SU-DHL-6 (cell line): ENCODE measurements around the gene VPS51.

Source experiments
- H2AFZ ChIP-seq: fragments of 200-600 bp; sonication (generic); 2 replicates; pipeline ENCODE4 v1.6.1; 2014; ENCODE audit warnings: low read depth, mild to moderate bottlenecking, moderate library complexity, mixed read lengths, antibody characterized with exemption, low read length; ENCODE audit not compliant: severe bottlenecking
- H3F3A ChIP-seq: fragments of 200-600 bp; shearing (Covaris generic); 2 replicates; pipeline ENCODE4 v1.6.0; 2016; ENCODE audit warnings: antibody characterized with exemption, mild to moderate bottlenecking; ENCODE audit not compliant: insufficient read depth
- H3K27ac ChIP-seq: fragments of 200-600 bp; sonication (generic); 2 replicates; pipeline ENCODE4 v1.5.1; 2016; ENCODE audit warnings: low read depth, mild to moderate bottlenecking, low read length, moderate library complexity, mixed read lengths
- H3K27me3 ChIP-seq: fragments of 200-600 bp; sonication (generic), shearing (Covaris generic); 2 replicates; pipeline ENCODE4 v1.6.0; 2014; ENCODE audit warnings: mild to moderate bottlenecking, low read length
- H3K36me3 ChIP-seq: fragments of 200-600 bp; sonication (generic); 2 replicates; pipeline ENCODE4 v1.6.1; 2014; ENCODE audit warnings: mild to moderate bottlenecking, low read length, mixed read lengths
- H3K4me2 ChIP-seq: fragments of 300-600, 200-600 bp; shearing (Covaris generic), sonication (generic); 2 replicates; pipeline ENCODE4 v1.6.0; 2014; ENCODE audit warnings: low read length, low read depth, mild to moderate bottlenecking; ENCODE audit not compliant: poor library complexity, severe bottlenecking
- H3K4me3 ChIP-seq: fragments of 200-600 bp; sonication (generic); 2 replicates; pipeline ENCODE4 v1.5.1; 2014; ENCODE audit warnings: antibody characterized with exemption, low read length, mild to moderate bottlenecking, mixed read lengths; ENCODE audit not compliant: insufficient read depth, poor library complexity, severe bottlenecking
- H3K79me2 ChIP-seq: fragments of 200-600 bp; sonication (generic); 2 replicates; pipeline ENCODE4 v1.6.1; 2014; ENCODE audit warnings: mild to moderate bottlenecking, low read length, moderate library complexity; ENCODE audit not compliant: insufficient read depth
- H3K9ac ChIP-seq: fragments of 200-600 bp; sonication (generic); 2 replicates; pipeline ENCODE4 v1.7.0; 2014; ENCODE audit warnings: mild to moderate bottlenecking, low read length
- H3K9me2 ChIP-seq: fragments of 200-600 bp; sonication (generic); replicated peaks from 2 replicates; pipeline ENCODE4 v1.6.1; 2014; ENCODE audit warnings: low read length; ENCODE audit not compliant: insufficient read depth
- H3K9me3 ChIP-seq: fragments of 200-600 bp; sonication (generic); 2 replicates; pipeline ENCODE4 v1.6.1; 2014; ENCODE audit warnings: low read length, mixed read lengths; ENCODE audit not compliant: insufficient read depth
- H4K20me1 ChIP-seq: fragments of 200-600 bp; sonication (generic); 2 replicates; pipeline ENCODE4 v1.6.1; 2014; ENCODE audit warnings: low read depth, mild to moderate bottlenecking, antibody characterized with exemption, low read length, moderate library complexity, mixed read lengths
- CTCF ChIP-seq: fragments of 200-600 bp; sonication (generic); IDR thresholded peaks from one replicate; pipeline ENCODE4 v1.5.1; 2017; ENCODE audit warnings: antibody characterized with exemption, mild to moderate bottlenecking, low read length, moderate library complexity; ENCODE audit not compliant: insufficient read depth, poor library complexity, severe bottlenecking
- EZH2phosphoT487 ChIP-seq: fragments of 200-600 bp; sonication (generic), shearing (Covaris generic); conservative IDR thresholded peaks from 2 replicates; pipeline ENCODE4 v1.6.1; 2018; ENCODE audit warnings: mild to moderate bottlenecking, antibody characterized with exemption, low read length, moderate library complexity, mixed read lengths

Gene VPS51

GRCh38 chr11:65111159-65111743 is 15.2 kb downstream of the VPS51 start:
- TF ChIP-seq EZH2phosphoT487 (no peak), CTCF (no peak)
- H3K27ac ChIP-seq = no peak overlapping the region
- no peaks in the 10 kb centered on the region for H3K9me3 ChIP-seq
- no peak overlapping the region; the same call in 1 of the 2 replicates for H3K9ac ChIP-seq
- H3K4me3 ChIP-seq = no peak overlapping the region
- no peaks in the 10 kb centered on the region for H3K9me2 ChIP-seq
- no peak overlapping the region for H2AFZ ChIP-seq
- peaks cover 2% of the 10 kb centered on the region for H3K79me2 ChIP-seq
- peak overlapping the region; percentile 24 for H3K4me2 ChIP-seq
- no peaks in the 10 kb centered on the region for H4K20me1 ChIP-seq
- H3K36me3 ChIP-seq = no peaks in the 10 kb centered on the region
- peaks cover 16% of the 10 kb centered on the region for H3F3A ChIP-seq
- H3K27me3 ChIP-seq = no peaks in the 10 kb centered on the region

GRCh38 chr11:65111744-65112545 is 15.9 kb downstream of the VPS51 start, which contains the start of gene TM7SF2:
Gene TM7SF2 (plus strand): TSS chr11:65111872. CDS start chr11:65112016, 144 bp downstream.
- peak within 1 kb of the TSS; percentile 91 for H3K9ac ChIP-seq
- no peaks in the 10 kb centered on the region for H4K20me1 ChIP-seq
- no peaks in the 10 kb centered on the region for H3K9me3 ChIP-seq
- H3K27me3 ChIP-seq = no peaks in the 10 kb centered on the region
- H3F3A ChIP-seq = peaks cover 16% of the 10 kb centered on the region
- no peaks in the 10 kb centered on the region for H3K36me3 ChIP-seq
- peak within 1 kb of the TSS; percentile 88 for H3K27ac ChIP-seq
- peaks cover 5% of the 10 kb centered on the region for H3K79me2 ChIP-seq
- H2AFZ ChIP-seq = peak within 1 kb of the TSS; percentile 8
- TF ChIP-seq EZH2phosphoT487 (no peak), CTCF (no peak)
- H3K4me2 ChIP-seq = peak within 1 kb of the TSS; percentile 94
- no peaks in the 10 kb centered on the region for H3K9me2 ChIP-seq
- peak within 1 kb of the TSS; percentile 90 for H3K4me3 ChIP-seq

GRCh38 chr11:65112546-65113360 is 16.7 kb downstream of the VPS51 start:
- Histone ChIP-seq H3K27me3 (no peaks in the 10 kb centered on the region), H3K36me3 (no peaks in the 10 kb centered on the region), H3K27ac (peak overlapping the region; percentile 88), H3K4me2 (peak overlapping the region; percentile 94), H3K9me3 (no peaks in the 10 kb centered on the region), H3K4me3 (peak overlapping the region; percentile 90), H2AFZ (peak overlapping the region; percentile 8), H3K79me2 (peaks cover 5% of the 10 kb centered on the region), H3F3A (peaks cover 16% of the 10 kb centered on the region), H3K9ac (peak overlapping the region; percentile 91), H3K9me2 (no peaks in the 10 kb centered on the region), H4K20me1 (no peaks in the 10 kb centered on the region)
- peak; percentile 95 for TF ChIP-seq CTCF
- no peak for TF ChIP-seq EZH2phosphoT487
